ENCODE measurements around the gene LHX6. TPM values are rescaled to one million over a fixed set of nuclear protein-coding genes. Genes with fewer than 3 reads are reported as not detected.

LHX6 gene
- total RNA-seq, 2 donors from 2014 or later: 2.9 TPM; not detected in 1

GRCh38 chr9:122197882-122198281 lies 30.9 kb downstream of the LHX6 start:
- no peak for DNase-seq

DNA sequence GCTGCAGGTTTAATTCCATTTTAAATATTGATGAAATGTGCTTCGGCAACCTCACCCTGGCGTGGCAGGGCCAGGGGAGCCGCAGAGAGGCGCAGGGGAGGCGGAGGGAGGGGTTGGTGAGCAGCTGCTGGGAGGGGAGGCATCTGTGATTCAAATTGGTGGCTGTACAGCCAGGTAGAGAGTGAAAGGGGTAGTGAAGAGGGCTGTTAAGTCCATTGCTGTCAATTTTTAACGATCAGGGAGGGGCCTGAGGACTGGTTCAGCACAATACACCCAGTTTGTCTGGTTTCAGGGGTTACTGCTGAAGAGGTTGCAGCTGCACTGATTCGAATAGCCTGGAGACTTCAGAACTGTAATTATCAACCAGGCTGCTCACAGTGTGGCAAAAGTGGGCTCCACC lies 31.3 kb downstream of the LHX6 start:
- no peak overlapping the region for H3K4me3 ChIP-seq
- no peaks in the 10 kb centered on the region for H3K9me3 ChIP-seq
- no peaks in the 10 kb centered on the region for H3K36me3 ChIP-seq (replicated peaks in 1 of 2; ENCODE audit: insufficient read depth in 1 of 2, low read depth in 2 of 2)
- WGBS, 2 donors: 29 to 47% methylated on average over 7 of the region's 7 CpGs
- ATAC-seq (no peak), DNase-seq (no peak)
- no peaks in the 10 kb centered on the region for H3K4me1 ChIP-seq
- no peaks in the 10 kb centered on the region for H3K27me3 ChIP-seq
- TF ChIP-seq CTCF (IDR thresholded peaks at IDR 0.05) (no peak), POLR2A (IDR thresholded peaks at IDR 0.05) (no peak)
- H3K27ac ChIP-seq: no peak overlapping the region
- intact Hi-C loops (cut with DNase I): no loop called here

More at GRCh38 chr9:122197882-122198281, 30.9 kb downstream of the LHX6 start:
- H3K27me3 ChIP-seq: no peaks in the 10 kb centered on the region
- no peak overlapping the region for H3K27ac ChIP-seq
- H3K4me1 ChIP-seq: no peaks in the 10 kb centered on the region
- no peak for ATAC-seq
- H3K4me3 ChIP-seq: no peak overlapping the region
- 40 to 57% methylated on average over 4 of the region's 4 CpGs for WGBS, 2 donors
- H3K36me3 ChIP-seq (replicated peaks in 1 of 2; ENCODE audit: insufficient read depth in 1 of 2, low read depth in 2 of 2): no peaks in the 10 kb centered on the region
- no peaks in the 10 kb centered on the region for H3K9me3 ChIP-seq
- intact Hi-C loops (cut with DNase I): no loop called here
- TF ChIP-seq POLR2A (IDR thresholded peaks at IDR 0.05): no peak
- no peak for TF ChIP-seq CTCF (IDR thresholded peaks at IDR 0.05)

- Histone ChIP-seq H3K27me3 (no peaks in the 10 kb centered on the region), H3K27ac (no peak overlapping the region), H3K4me1 (no peaks in the 10 kb centered on the region), H3K36me3 (replicated peaks in 1 of 2; ENCODE audit: insufficient read depth in 1 of 2, low read depth in 2 of 2) (no peaks in the 10 kb centered on the region), H3K4me3 (no peak overlapping the region), H3K9me3 (no peaks in the 10 kb centered on the region)
- WGBS, 2 donors: 90 to 91% methylated on average over 4 of the region's 4 CpGs
- DNase-seq (no peak), ATAC-seq (no peak)
- no peak for TF ChIP-seq CTCF (IDR thresholded peaks at IDR 0.05)
- no peak for TF ChIP-seq POLR2A (IDR thresholded peaks at IDR 0.05)
- intact Hi-C loops (cut with DNase I): no loop called here
Observed at GRCh38 chr9:122195875-122196274, 32.9 kb downstream of the LHX6 start.

GRCh38 chr9:122193651-122194050 lies 35.1 kb downstream of the LHX6 start:
- H3K36me3 ChIP-seq (replicated peaks in 1 of 2; ENCODE audit: insufficient read depth in 1 of 2, low read depth in 2 of 2): no peaks in the 10 kb centered on the region
- H3K4me3 ChIP-seq: no peak overlapping the region
- no peaks in the 10 kb centered on the region for H3K27me3 ChIP-seq
- DNase-seq: no peak
- 82 to 85% methylated on average over 6 of the region's 6 CpGs for WGBS, 2 donors
- H3K27ac ChIP-seq: no peak overlapping the region
- intact Hi-C loops (cut with DNase I): no loop called here
- no peak for ATAC-seq
- no peaks in the 10 kb centered on the region for H3K4me1 ChIP-seq
- no peaks in the 10 kb centered on the region for H3K9me3 ChIP-seq
- TF ChIP-seq CTCF (IDR thresholded peaks at IDR 0.05) (no peak), POLR2A (IDR thresholded peaks at IDR 0.05) (no peak)

DNA sequence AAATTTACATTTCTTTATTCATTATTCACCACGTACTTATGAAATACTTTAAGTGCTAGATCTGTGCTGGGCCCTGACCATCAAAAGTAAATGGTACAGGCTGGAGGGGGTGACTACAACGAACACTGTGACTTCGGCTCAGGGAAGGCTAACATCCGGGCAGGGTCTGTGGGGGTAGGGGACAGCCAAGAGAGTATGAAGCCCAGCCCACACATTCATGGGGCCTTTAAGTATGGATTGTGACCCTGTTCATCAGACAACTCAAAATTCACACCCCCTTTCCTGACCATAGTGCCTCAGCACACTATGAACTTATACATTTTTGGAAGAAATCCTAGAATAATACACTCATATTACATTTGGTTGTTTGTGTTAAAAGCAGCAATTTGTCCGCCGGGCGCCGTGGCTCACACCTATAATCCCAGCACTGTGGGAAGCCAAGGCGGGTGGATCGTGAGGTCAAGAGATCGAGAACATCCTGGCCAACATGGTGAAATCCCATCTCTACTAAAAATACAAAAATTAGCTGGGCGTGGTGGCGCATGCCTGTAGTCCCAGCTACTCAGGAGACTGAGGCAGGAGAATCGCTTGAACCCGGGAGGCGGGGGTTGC lies 35.7 kb downstream of the LHX6 start:
- no peaks in the 10 kb centered on the region for H3K36me3 ChIP-seq (replicated peaks in 1 of 2; ENCODE audit: insufficient read depth in 1 of 2, low read depth in 2 of 2)
- no peak for DNase-seq
- 79 to 82% methylated on average over 16 of the region's 16 CpGs for WGBS, 2 donors
- H3K27ac ChIP-seq: no peak overlapping the region
- TF ChIP-seq POLR2A (IDR thresholded peaks at IDR 0.05) (no peak), CTCF (IDR thresholded peaks at IDR 0.05) (no peak)
- H3K9me3 ChIP-seq: no peaks in the 10 kb centered on the region
- no peaks in the 10 kb centered on the region for H3K27me3 ChIP-seq
- ATAC-seq: no peak
- intact Hi-C loops (cut with DNase I): no loop called here
- no peaks in the 10 kb centered on the region for H3K4me1 ChIP-seq
- H3K4me3 ChIP-seq: no peak overlapping the region
